ENCODE results near the gene FHIT.

FHIT gene

GRCh38 chr3:60309539-60310268, 941.5 kb downstream of the FHIT start:
- DNase-seq: no peak

- no peak for DNase-seq
Observed at GRCh38 chr3:60308808-60309207, 942.4 kb downstream of the FHIT start.

GRCh38 chr3:60307562-60308199, 943.6 kb downstream of the FHIT start:
- DNase-seq: no peak

- DNase-seq: no peak
Observed at GRCh38 chr3:60304112-60304511, 947.1 kb downstream of the FHIT start.

- no peak for DNase-seq
Observed at GRCh38 chr3:60303160-60303559, 948.1 kb downstream of the FHIT start.

- DNase-seq: no peak
Observed at GRCh38 chr3:60301142-60301541, 950.1 kb downstream of the FHIT start.

GRCh38 chr3:60298141-60298540, 953.1 kb downstream of the FHIT start:
- no peak for DNase-seq

- no peak for DNase-seq
Observed at GRCh38 chr3:60294181-60294580, 957.1 kb downstream of the FHIT start.

- no peak for DNase-seq
Observed at GRCh38 chr3:60291115-60291514, 960.1 kb downstream of the FHIT start.

GRCh38 chr3:60290122-60290492, 961.1 kb downstream of the FHIT start:
- no peak for DNase-seq

- DNase-seq: no peak
Observed at GRCh38 chr3:60289341-60290121, 961.7 kb downstream of the FHIT start.

- no peak for DNase-seq
Observed at GRCh38 chr3:60282866-60283265, 968.4 kb downstream of the FHIT start.

- DNase-seq: no peak
Observed at GRCh38 chr3:60281970-60282369, 969.3 kb downstream of the FHIT start.

GRCh38 chr3:60277361-60277800, 973.9 kb downstream of the FHIT start:
- DNase-seq: no peak

- no peak for DNase-seq
Observed at GRCh38 chr3:60276615-60277014, 974.6 kb downstream of the FHIT start.

- DNase-seq: no peak
Observed at GRCh38 chr3:60274646-60275045, 976.6 kb downstream of the FHIT start.

- DNase-seq: no peak
Observed at GRCh38 chr3:60274098-60274497, 977.2 kb downstream of the FHIT start.

GRCh38 chr3:60269829-60270266, 981.4 kb downstream of the FHIT start:
- DNase-seq: no peak

GRCh38 chr3:60269377-60269776, 981.9 kb downstream of the FHIT start:
- no peak for DNase-seq

GRCh38 chr3:60268123-60268522, 983.1 kb downstream of the FHIT start:
- DNase-seq: no peak

GRCh38 chr3:60266444-60266843, 984.8 kb downstream of the FHIT start:
- DNase-seq: no peak

GRCh38 chr3:60263191-60263590, 988.1 kb downstream of the FHIT start:
- DNase-seq: no peak

- no peak for DNase-seq
Observed at GRCh38 chr3:60262546-60262945, 988.7 kb downstream of the FHIT start.

- no peak for DNase-seq
Observed at GRCh38 chr3:60260546-60260945, 990.7 kb downstream of the FHIT start.
